ENCODE results near the gene TMEM52B.
A peak's percentile ranks its signal among the peaks of the same experiment; 100 is the strongest.

Gene TMEM52B

DNA sequence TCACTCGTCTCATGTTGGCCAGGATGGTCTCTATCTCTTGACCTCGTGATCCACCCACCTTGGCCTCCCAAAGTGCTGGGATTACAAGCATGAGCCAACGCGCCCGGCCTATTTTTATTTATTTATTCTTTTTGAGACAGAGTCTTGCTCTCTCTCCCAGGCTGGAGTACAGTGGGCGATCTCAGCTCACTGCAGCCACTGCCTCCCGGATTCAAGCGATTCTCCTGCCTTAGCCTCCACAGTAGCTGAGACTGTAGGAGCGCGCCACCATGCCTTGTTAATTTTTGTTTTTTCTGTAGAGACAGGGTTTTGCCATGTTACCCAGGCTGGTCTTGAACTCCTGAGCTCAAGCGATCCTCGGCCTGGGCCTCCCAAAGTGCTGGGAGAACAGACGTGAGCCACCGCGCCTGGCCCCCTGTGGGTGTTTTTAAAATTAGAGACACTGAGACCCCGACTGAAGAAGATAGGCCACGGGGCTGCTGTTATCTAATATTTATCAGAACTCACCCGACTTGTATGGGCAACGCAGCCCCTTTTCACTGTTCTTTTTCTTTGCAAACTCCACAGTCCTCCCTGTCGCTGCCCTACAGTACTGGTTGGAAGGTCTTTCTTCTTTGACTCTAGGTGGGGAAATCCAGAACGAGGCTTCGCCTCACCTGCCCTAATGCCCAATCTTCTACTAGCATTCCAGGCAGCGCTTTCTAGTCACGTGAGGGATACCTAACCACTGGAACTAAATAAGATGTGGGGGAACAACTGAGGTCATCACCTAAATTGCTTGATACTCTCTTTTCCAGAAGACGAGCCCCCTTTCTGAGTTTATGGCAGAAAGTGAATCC is 32.5 kb downstream of the TMEM52B start:
- H3K4me3 ChIP-seq (ENCODE audit: low read depth, low read length): no peak overlapping the region
- no peak for DNase-seq (ENCODE audit: low read depth)
- no peak for TF ChIP-seq CTCF (conservative IDR thresholded peaks at IDR 0.05; ENCODE audit: low read depth, low read length)

DNA sequence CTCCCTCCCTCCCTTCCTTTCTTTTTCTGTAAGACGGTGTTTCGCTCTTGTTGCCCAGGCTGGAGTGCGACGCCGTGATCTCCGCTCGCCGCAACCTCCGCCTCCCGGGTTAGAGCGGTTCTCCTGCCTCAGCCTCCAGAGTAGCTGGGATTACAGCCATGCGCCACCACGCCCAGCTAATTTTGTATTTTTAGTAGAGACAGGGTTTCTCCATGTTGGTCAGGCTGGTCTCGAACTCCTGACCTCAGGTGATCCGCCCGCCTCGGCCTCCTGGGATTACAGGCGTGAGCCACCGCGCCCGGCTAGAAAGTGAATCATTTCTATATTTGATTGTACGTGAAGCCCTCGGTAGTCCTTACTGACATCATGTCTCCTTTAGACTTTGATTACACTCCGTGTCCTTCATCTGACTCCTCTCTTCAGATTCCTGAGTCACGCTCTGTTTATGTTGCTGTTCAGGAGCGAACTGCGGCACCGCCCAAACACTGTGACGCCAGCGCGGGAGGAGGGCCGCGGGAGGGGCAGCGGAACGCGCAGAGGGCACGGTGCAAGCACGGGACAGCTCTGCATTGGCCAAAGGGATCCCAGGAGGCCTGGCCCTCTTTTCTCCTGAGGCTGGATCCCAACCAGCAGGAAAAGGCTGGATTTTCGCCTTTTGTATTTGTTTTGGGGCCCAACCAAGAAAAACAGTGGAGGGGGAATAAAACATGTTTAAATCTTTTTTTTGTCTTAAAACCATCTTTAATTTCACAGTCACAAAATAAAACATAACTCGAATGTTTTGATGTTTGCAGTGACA is 33.3 kb downstream of the TMEM52B start:
- DNase-seq (ENCODE audit: low read depth): peak; percentile 100
- peak overlapping the region; percentile 97 for H3K4me3 ChIP-seq (ENCODE audit: low read depth, low read length)
- no peak for TF ChIP-seq CTCF (conservative IDR thresholded peaks at IDR 0.05; ENCODE audit: low read depth, low read length)

GRCh38 chr12:10212739-10213131 is 33.9 kb downstream of the TMEM52B start, which contains the start of gene GABARAPL1:
TSS of gene GABARAPL1 (plus strand) at chr12:10212877. CDS start at chr12:10213130, 253 bp downstream.
- TF ChIP-seq CTCF (conservative IDR thresholded peaks at IDR 0.05; ENCODE audit: low read depth, low read length): no peak
- peak within 1 kb of the TSS; percentile 97 for H3K4me3 ChIP-seq (ENCODE audit: low read depth, low read length)
- DNase-seq (ENCODE audit: low read depth): peak; percentile 94

- TF ChIP-seq CTCF (conservative IDR thresholded peaks at IDR 0.05; ENCODE audit: low read depth, low read length): no peak
- peak; percentile 96 for DNase-seq (ENCODE audit: low read depth)
- peak overlapping the region; percentile 97 for H3K4me3 ChIP-seq (ENCODE audit: low read depth, low read length)
These were observed 34.6 kb downstream of the TMEM52B start for GRCh38 chr12:10213168-10214135.

DNA sequence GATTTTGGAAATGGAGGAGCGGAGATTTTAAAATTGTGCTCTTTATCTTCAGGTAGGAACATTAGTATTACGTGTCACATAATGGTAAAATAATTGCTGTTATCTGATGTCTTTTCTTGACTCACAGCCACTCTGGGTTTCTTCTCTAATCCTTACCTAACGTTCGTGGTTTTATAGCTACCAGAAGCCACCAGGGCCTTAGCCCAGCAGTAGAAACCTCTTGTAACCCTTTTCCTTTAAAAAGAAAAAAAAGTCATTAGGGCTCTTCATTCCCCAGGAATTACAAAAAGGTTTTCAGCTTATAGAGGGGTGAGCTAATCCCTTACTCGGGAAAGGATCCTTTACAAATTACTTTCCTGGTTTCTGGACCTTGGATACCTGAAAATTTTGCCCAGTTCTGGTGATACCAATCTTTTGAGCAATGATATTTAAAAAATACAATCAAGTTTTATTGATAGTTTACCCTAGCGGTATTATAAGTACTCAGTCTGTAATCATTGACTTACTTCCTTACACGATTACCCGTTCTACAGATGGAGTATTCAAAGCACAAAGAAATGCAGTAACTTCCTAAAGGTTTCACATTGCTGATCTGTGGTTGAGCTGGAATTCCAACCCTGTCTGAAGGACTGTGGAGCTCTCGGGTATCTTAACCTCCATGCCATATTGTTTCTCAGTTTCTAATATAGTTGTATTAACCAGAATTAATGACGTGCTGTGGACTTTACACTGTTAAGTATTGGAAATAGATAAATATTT is 35.5 kb downstream of the TMEM52B start:
- H3K4me3 ChIP-seq (ENCODE audit: low read depth, low read length): peak overlapping the region; percentile 97
- TF ChIP-seq CTCF (conservative IDR thresholded peaks at IDR 0.05; ENCODE audit: low read depth, low read length): no peak
- DNase-seq (ENCODE audit: low read depth): peak; percentile 90

GRCh38 chr12:10214895-10215267 is 36.0 kb downstream of the TMEM52B start:
- TF ChIP-seq CTCF (conservative IDR thresholded peaks at IDR 0.05; ENCODE audit: low read depth, low read length): no peak
- H3K4me3 ChIP-seq (ENCODE audit: low read depth, low read length): peak overlapping the region; percentile 97
- DNase-seq (ENCODE audit: low read depth): peak; percentile 60

Measured in choroid plexus epithelial cell (primary cell).